ENCODE data around the gene RETN. TPM values are rescaled to one million over a fixed set of nuclear protein-coding genes. Genes with fewer than 3 reads are reported as not detected.

Gene RETN
- total and polyA plus RNA-seq, 2 of the 8 experiments (the other 6 are each of a cell fraction or from before 2014, with no cell fraction given) = not detected

GRCh38 chr19:7692417-7693088 lies 23.7 kb downstream of the RETN start:
- CTCF ChIA-PET (ENCODE audit: partially characterized antibody) = no interaction called here
- 87% methylated on average over 13 of the region's 13 CpGs; no CpG with 5 or more reads in 1 of the 2 experiments for WGBS, 2 experiments (ENCODE audit: extremely low coverage in 1 of 2, insufficient coverage in 1 of 2, insufficient read length in 1 of 2, insufficient replicate concordance in 2 of 2, low coverage in 1 of 2, low lambda C conversion rate in 2 of 2, missing lambda C conversion rate in 1 of 2)

More at GRCh38 chr19:7692417-7693088, 23.7 kb downstream of the RETN start:
- H3K23ac ChIP-seq (ENCODE audit: insufficient read length) = no peak overlapping the region
- peak overlapping the region; percentile 93; the same call in 1 of the 2 replicates for H2BK15ac ChIP-seq (ENCODE audit: low read length)
- no peaks in the 10 kb centered on the region for H3K79me1 ChIP-seq (ENCODE audit: low read depth, low read length)
- H3K4me1 ChIP-seq (replicated peaks in 1 of 4; ENCODE audit: control insufficient read depth in 3 of 4, insufficient read depth in 4 of 4, low read length in 3 of 4) = peaks cover 0 to 10% (median 4%) of the 10 kb centered on the region in 4 experiments; a peak in 4 of 7 replicates
- H2AK5ac ChIP-seq (ENCODE audit: low read depth, low read length) = peak overlapping the region; percentile 96; the same call in 1 of the 2 replicates
- H3K18ac ChIP-seq (ENCODE audit: extremely low read depth, low read length) = no peak overlapping the region
- no peak overlapping the region for H3K4me3 ChIP-seq (ENCODE audit: extremely low read depth in 1 of 4, insufficient read depth in 2 of 4, low read depth in 3 of 4, low read length in 4 of 4)
- no peak overlapping the region for H2BK12ac ChIP-seq (ENCODE audit: low read depth, low read length)
- no peak overlapping the region for H2BK20ac ChIP-seq (ENCODE audit: low read length)
- H2BK5ac ChIP-seq (ENCODE audit: low read depth, low read length) = no peak overlapping the region
- H3K9ac ChIP-seq (replicated peaks in 1 of 4; ENCODE audit: extremely low read depth in 1 of 4, low read depth in 3 of 4, low read length in 3 of 4) = no peak overlapping the region
- peaks cover 14% of the 10 kb centered on the region for H3K23me2 ChIP-seq (ENCODE audit: low read depth, low read length)
- H3K9me3 ChIP-seq (ENCODE audit: insufficient read depth in 2 of 2, low read depth in 1 of 2, low read length in 1 of 2) = no peaks in the 10 kb centered on the region
- H3K4ac ChIP-seq (replicated peaks; ENCODE audit: insufficient read length, low read depth, low read length) = no peak overlapping the region
- POLR2A ChIA-PET (ENCODE audit: partially characterized antibody) = no interaction called here
- no peaks in the 10 kb centered on the region; a peak in 2 of 7 replicates for H3K27me3 ChIP-seq (replicated peaks in 1 of 4; ENCODE audit: control insufficient read depth in 3 of 4, extremely low read depth in 1 of 4, insufficient read depth in 3 of 4, low read length in 3 of 4)
- H3K14ac ChIP-seq (ENCODE audit: insufficient read length) = no peak overlapping the region
- no peak overlapping the region for H3K4me2 ChIP-seq (ENCODE audit: insufficient read depth in 1 of 2, low read depth in 2 of 2, low read length in 2 of 2)
- H4K5ac ChIP-seq (ENCODE audit: insufficient read length, low read depth, low read length) = no peak overlapping the region
- no peaks in the 10 kb centered on the region for H3K79me2 ChIP-seq (ENCODE audit: control insufficient read depth in 1 of 2, insufficient read depth in 2 of 2, low read length in 2 of 2)
- no peaks in the 10 kb centered on the region for H3K36me3 ChIP-seq (ENCODE audit: control insufficient read depth in 2 of 4, insufficient read depth in 4 of 4, low read length in 3 of 4)
- no peak overlapping the region for H2BK120ac ChIP-seq (replicated peaks; ENCODE audit: low read depth, low read length)
- H4K91ac ChIP-seq (replicated peaks; ENCODE audit: insufficient read length, low read length) = no peak overlapping the region
- H3K56ac ChIP-seq (replicated peaks; ENCODE audit: insufficient read length, low read depth, low read length) = no peak overlapping the region
- FAIRE-seq (no peak), DNase-seq (ENCODE audit: low read depth in 1 of 2, low spot score in 2 of 2) (no peak)
- H2AFZ ChIP-seq (ENCODE audit: low read length) = no peak overlapping the region
- peaks cover 0 to 5% of the 10 kb centered on the region in 2 experiments for H4K20me1 ChIP-seq (replicated peaks in 1 of 2; ENCODE audit: control insufficient read depth in 1 of 2, insufficient read depth in 2 of 2, low read length in 2 of 2)
- peak overlapping the region; percentile 35; the same call in 1 of the 2 replicates for H4K8ac ChIP-seq (ENCODE audit: extremely low read depth, insufficient read depth, low read length)
- no peak overlapping the region for H3K27ac ChIP-seq (ENCODE audit: low read depth, low read length)

Data from H1 (cell line).